Measurements from ENCODE around the gene DCXR.

DNA sequence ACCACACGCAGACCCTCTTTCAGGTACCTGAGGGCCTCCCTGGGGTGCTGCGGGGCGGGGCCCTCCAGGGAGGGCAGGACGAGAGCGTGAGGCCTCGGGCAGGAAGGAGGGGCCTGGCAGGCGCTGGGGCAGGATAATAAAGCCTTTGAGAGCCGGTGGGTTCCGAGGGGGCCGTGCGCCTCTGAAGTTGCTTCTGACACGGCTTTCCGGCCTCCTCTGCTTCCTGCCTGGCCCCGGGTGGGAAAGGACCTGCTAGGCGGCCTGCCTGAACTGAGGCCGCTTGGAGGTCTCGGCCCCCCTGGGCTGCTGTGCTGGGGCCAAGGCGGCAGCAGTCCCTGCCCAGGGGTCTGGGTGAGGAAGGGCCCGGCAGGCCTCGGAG is 25.2 kb downstream of the DCXR start:
- TF ChIP-seq POLR2A (IDR thresholded peaks at IDR 0.05; ENCODE audit: low read depth, low read length) (no peak), POLR2AphosphoS5 (IDR thresholded peaks at IDR 0.05; ENCODE audit: low read depth, low read length) (no peak)
